ENCODE measurements around the gene IDUA.

DNA sequence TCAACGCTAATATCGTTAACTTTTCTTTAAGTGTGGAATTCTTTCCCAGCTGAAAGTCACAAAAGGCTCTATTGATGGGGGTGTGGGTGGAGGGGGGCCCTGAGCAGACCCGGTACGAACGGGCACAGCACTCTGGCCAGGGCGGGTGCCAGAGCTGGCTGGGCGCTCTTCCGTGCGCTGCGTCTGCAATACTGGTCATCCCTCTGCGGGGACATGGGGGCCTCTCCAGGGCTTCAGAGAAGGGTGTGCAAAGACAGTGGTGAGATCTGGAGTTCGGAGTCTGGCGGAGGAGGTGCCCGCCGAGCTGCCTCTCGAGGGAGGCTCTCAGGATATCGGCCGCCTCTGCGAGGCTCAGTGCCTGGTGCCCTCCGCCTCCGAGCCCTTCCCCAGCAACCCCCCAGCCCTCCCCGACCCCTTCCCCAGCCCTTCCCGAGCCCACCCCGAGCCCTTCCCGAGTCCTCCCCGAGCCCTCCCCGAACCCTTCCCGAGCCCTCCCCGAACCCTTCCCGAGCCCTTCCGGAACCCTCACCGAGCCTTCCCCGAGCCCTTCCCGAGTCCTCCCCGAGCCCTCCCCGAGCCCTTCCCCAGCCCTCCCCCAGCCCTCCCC lies 58.9 kb downstream of the IDUA start:
- no peak for TF ChIP-seq EZH2 (IDR thresholded peaks at IDR 0.05; ENCODE audit: low read length)
- TF ChIP-seq, protein P1, sequence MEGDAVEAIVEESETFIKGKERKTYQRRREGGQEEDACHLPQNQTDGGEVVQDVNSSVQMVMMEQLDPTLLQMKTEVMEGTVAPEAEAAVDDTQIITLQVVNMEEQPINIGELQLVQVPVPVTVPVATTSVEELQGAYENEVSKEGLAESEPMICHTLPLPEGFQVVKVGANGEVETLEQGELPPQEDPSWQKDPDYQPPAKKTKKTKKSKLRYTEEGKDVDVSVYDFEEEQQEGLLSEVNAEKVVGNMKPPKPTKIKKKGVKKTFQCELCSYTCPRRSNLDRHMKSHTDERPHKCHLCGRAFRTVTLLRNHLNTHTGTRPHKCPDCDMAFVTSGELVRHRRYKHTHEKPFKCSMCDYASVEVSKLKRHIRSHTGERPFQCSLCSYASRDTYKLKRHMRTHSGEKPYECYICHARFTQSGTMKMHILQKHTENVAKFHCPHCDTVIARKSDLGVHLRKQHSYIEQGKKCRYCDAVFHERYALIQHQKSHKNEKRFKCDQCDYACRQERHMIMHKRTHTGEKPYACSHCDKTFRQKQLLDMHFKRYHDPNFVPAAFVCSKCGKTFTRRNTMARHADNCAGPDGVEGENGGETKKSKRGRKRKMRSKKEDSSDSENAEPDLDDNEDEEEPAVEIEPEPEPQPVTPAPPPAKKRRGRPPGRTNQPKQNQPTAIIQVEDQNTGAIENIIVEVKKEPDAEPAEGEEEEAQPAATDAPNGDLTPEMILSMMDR (optimal IDR thresholded peaks at IDR 0.05 in 1 of 3, IDR thresholded peaks at IDR 0.05 in 1 of 3, conservative IDR thresholded peaks at IDR 0.05 in 1 of 3; ENCODE audit: extremely low read depth in 1 of 3, insufficient read depth in 2 of 3, low read length in 3 of 3): no peak
